ENCODE measurements around the gene TMEM125. TPM values are rescaled to one million over a fixed set of nuclear protein-coding genes. Genes with fewer than 3 reads are reported as not detected.

TMEM125 gene
- total and polyA plus RNA-seq, 3 donors from 2014 or later: 0.71 to 2.2 (median 2.0) TPM

DNA sequence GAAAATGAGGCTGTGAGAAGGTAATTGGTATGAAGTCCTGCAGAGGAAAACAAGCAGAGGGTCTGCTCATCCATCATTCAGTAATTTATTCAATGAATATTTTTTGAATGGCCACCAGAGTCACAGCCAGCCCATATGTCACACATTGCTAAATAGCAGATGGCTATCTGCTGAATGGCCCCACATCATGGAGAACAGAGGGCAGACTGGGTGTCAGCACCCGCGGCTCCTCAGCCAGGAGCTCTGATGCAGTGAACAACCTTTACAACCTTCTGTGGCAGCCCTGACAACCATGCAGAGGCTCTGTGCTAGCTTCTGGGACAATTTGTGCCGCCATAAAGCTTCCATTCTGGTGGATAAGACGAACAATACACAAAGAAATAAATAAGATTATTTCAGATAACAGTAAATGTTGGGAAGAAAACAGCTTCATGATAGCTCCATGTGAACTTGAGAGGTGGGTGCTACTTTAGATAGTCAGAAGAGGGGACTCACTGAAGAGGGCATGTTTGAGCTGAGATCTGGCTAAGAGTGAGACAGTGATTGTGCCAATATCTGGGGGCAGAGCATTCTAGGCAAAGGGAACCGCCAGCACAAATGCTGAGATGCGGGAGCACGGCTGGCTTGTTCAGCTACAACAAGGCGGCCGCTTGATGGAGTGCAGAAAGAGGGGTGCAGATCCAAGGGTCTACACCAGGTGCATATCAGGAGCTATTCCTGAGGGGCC lies 18.4 kb downstream of the TMEM125 start:
- H3K36me3 ChIP-seq (ENCODE audit: low read depth, missing control alignments): no peaks in the 10 kb centered on the region
- H3K4me1 ChIP-seq: peaks cover 3% of the 10 kb centered on the region
- TF ChIP-seq, protein P1, sequence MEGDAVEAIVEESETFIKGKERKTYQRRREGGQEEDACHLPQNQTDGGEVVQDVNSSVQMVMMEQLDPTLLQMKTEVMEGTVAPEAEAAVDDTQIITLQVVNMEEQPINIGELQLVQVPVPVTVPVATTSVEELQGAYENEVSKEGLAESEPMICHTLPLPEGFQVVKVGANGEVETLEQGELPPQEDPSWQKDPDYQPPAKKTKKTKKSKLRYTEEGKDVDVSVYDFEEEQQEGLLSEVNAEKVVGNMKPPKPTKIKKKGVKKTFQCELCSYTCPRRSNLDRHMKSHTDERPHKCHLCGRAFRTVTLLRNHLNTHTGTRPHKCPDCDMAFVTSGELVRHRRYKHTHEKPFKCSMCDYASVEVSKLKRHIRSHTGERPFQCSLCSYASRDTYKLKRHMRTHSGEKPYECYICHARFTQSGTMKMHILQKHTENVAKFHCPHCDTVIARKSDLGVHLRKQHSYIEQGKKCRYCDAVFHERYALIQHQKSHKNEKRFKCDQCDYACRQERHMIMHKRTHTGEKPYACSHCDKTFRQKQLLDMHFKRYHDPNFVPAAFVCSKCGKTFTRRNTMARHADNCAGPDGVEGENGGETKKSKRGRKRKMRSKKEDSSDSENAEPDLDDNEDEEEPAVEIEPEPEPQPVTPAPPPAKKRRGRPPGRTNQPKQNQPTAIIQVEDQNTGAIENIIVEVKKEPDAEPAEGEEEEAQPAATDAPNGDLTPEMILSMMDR (IDR thresholded peaks at IDR 0.05): no peak
- TF ChIP-seq POLR2A (IDR thresholded peaks at IDR 0.05): no peak
- no peak overlapping the region for H3K4me3 ChIP-seq
- no peaks in the 10 kb centered on the region for H3K9me3 ChIP-seq
- H3K27ac ChIP-seq: no peak overlapping the region
- H3K27me3 ChIP-seq: no peaks in the 10 kb centered on the region
- no peak for DNase-seq
- 87 to 88% methylated on average over 9 of the region's 9 CpGs for WGBS, 2 donors
- intact Hi-C loops (cut with DNase I; ENCODE audit: low total_unique reads): no loop called here

DNA sequence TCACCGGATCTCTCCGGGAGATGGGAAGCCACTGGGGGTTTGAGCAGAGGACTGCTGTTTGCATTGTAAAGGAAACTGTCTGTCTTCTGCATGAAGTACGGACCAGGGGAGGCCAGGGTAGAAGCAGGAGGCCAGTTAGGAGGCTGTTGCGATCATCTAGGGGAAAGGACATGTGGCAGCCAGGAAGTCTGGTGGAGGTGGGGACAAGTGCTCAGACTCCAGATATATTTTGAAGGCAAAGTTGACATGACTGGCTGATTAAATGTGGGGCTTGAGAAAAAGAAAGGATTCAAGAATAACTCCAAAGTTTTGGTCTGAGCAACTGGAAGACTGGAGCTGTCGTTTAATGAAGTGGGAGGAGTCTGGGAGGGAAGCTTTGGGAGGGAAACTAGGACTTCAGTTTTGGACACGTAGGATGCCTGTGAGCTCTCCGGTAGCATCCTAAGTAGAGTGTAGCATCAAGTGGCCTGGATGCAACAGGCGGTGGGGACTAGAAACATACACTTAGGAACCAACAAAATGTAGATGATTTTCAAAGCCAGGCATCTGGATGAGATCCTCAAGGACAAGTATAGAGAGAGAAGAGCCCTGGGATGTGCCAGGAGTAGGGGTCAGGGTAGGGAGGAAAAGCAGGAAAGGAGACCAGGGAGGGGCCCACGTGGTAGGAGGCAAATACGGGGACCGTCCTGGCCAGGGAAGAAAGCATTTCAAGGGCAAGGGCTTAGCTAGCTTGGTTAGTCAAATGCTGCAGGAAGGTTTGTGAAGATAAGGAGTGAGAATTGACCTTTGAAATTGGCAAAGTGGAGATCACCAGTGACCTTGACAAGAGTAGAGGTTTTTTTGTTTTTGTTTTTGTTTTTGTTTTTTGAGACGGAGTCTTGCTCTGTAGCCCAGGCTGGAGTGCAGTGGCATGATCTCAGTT lies 19.3 kb downstream of the TMEM125 start:
- intact Hi-C loops (cut with DNase I; ENCODE audit: low total_unique reads): no loop called here
- TF ChIP-seq, protein P1 (IDR thresholded peaks at IDR 0.05): no peak
- TF ChIP-seq POLR2A (IDR thresholded peaks at IDR 0.05): no peak
- no peak overlapping the region for H3K4me3 ChIP-seq
- DNase-seq: no peak
- no peak overlapping the region for H3K27ac ChIP-seq
- H3K27me3 ChIP-seq: no peaks in the 10 kb centered on the region
- H3K4me1 ChIP-seq: peaks cover 3% of the 10 kb centered on the region
- no peaks in the 10 kb centered on the region for H3K36me3 ChIP-seq (ENCODE audit: low read depth, missing control alignments)
- WGBS, 2 donors: 61 to 73% methylated on average over 12 of the region's 12 CpGs
- no peaks in the 10 kb centered on the region for H3K9me3 ChIP-seq

DNA sequence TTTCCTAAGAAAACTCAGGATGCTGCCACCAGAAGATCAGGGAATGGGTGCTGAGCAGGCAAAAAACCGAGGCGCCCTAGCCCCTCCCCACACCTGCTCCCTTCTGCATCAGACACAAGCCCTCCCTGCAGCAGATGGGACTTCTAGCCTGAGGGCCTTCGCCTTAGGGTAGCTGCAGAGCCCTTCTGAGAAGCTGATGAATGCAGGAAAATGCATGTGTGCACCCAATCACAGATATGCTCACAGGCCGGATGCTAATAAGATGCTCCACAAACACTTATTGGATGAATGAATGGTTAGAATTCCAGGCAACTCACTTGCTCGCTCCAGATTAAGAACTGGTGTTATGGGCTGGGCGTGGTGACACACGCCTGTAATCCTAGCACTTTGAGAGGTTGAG lies 22.4 kb downstream of the TMEM125 start:
- no peaks in the 10 kb centered on the region for H3K36me3 ChIP-seq (ENCODE audit: low read depth, missing control alignments)
- H3K4me3 ChIP-seq: no peak overlapping the region
- WGBS, 2 donors: 74 to 88% methylated on average over 6 to 7 of the region's 7 CpGs
- TF ChIP-seq, protein P1 (IDR thresholded peaks at IDR 0.05): no peak
- no peak for TF ChIP-seq POLR2A (IDR thresholded peaks at IDR 0.05)
- intact Hi-C loops (cut with DNase I; ENCODE audit: low total_unique reads): no loop called here
- H3K9me3 ChIP-seq: no peaks in the 10 kb centered on the region
- no peak overlapping the region for H3K27ac ChIP-seq
- no peak for DNase-seq
- no peaks in the 10 kb centered on the region for H3K27me3 ChIP-seq
- peaks cover 15% of the 10 kb centered on the region for H3K4me1 ChIP-seq

DNA sequence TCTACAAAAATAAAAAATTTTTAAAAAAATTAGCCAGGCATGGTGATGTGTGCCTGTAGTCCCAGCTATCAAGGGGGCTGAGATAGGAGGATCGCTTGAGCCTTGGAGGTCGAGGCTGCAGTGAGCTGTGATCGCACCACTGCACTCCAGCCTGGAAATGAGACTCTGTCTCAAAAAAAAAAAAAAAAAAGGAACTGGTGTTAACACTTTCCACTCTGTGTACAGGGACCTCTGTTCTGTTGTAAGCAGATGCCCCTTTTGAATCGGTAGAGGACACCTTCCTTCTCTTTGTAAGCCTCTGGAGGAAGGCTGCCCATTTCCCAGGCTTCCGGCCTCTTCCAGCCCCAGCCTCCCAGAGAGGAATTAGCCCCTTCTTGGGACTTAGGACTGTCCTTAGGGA lies 22.9 kb downstream of the TMEM125 start:
- H3K27me3 ChIP-seq: no peaks in the 10 kb centered on the region
- DNase-seq: no peak
- TF ChIP-seq POLR2A (IDR thresholded peaks at IDR 0.05): no peak
- TF ChIP-seq, protein P1 (IDR thresholded peaks at IDR 0.05): no peak
- H3K4me1 ChIP-seq: peaks cover 15% of the 10 kb centered on the region
- no peaks in the 10 kb centered on the region for H3K9me3 ChIP-seq
- H3K36me3 ChIP-seq (ENCODE audit: low read depth, missing control alignments): no peaks in the 10 kb centered on the region
- intact Hi-C loops (cut with DNase I; ENCODE audit: low total_unique reads): no loop called here
- H3K27ac ChIP-seq: no peak overlapping the region
- WGBS, 2 donors: 85 to 87% methylated on average over 5 of the region's 5 CpGs
- no peak overlapping the region for H3K4me3 ChIP-seq

Measured in testis (tissue), 3 donors.